HG02759 (cell line): ENCODE measurements around the gene ERVV-1.
"Not testable (repeated sequence)": the region's sequence is repeated elsewhere in the genome, so short reads cannot be mapped to it uniquely, and the experiment has no call there.

Experiments used
- ATAC-seq: cut with Tn5 transposase; IDR thresholded peaks from one replicate; pipeline ENCODE4 v1.9.1; 2021; ENCODE audit warnings: mild to moderate bottlenecking, moderate library complexity; ENCODE audit not compliant: unreplicated experiment

Gene ERVV-1

DNA sequence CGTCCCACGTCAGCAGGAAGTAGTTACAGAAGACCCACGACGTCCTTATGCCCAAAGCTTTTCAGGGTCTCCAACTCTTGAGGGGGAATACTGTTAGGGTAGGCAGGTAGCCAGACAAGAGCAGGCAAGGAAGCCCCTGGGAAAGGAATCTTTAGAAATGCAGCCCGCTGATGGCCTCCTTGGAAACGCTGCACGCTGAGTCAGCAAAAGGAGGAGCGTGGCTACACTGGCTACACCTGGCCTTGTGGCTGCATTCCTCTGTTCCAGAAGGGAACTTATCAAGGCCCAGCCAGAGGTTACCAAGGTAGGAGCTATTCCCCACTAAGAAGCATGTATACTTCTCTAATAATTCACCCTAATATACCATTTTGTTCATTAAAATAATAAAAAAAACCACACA, 2.0 kb downstream of the ERVV-1 start:
- ATAC-seq, result no peak

DNA sequence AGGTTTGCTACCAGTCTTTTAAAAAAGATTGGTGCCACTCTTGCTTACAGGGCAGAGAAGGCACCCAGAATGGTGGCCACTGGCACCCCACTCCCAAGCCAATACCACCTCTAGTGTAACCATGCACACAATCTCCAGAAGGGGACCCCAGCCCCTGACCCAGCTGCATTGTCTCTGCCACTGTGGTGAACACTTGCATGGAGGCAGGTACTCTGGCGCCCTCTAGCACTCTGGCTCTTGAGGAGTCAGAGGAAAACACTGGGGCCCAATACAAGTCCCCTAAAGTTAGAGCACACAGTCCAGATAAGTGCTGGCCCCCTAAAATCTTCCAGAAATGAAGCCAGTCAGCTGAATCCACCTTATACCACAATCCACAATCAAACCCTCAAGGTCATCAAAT, 6.0 kb downstream of the ERVV-1 start:
- ATAC-seq, result no peak

DNA sequence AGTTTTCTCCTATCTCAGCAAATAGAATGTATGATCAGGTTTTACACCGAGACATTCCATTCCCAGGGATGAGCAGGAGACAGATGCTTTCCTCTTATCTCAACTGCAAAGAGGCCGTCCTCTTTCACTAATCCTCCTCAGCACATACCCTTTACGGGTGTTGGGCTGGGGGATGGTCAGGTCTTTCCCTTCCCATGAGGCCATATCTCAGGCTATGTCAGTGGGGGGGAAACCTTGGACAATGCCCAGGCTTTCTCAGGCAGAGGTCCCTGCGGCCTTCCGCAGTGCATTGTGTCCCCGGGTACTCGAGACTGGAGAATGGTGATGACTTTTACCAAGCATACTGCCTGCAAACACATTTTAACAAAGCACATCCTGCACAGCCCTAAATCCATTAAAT, 14.6 kb downstream of the ERVV-1 start:
- ATAC-seq, result not testable (repeated sequence)

DNA sequence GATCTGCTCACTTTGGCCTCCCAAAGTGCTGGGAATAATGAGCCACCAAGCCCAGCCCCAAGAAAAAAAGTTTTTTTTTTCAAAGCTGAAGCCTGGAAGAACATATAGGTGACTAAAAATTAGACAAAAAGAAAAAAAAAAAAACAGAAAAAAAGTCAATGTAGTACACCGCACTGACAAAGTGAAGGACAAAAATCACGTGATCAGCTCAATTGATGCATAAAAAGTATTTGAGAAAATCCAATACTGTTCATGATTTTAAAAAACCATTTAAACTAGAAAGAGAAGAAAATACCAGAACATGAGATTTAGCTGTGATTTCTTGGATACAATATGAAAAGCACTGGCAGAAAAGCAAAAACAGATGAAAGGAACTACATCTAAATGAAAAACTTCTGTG, 20.3 kb downstream of the ERVV-1 start:
- no peak for ATAC-seq

DNA sequence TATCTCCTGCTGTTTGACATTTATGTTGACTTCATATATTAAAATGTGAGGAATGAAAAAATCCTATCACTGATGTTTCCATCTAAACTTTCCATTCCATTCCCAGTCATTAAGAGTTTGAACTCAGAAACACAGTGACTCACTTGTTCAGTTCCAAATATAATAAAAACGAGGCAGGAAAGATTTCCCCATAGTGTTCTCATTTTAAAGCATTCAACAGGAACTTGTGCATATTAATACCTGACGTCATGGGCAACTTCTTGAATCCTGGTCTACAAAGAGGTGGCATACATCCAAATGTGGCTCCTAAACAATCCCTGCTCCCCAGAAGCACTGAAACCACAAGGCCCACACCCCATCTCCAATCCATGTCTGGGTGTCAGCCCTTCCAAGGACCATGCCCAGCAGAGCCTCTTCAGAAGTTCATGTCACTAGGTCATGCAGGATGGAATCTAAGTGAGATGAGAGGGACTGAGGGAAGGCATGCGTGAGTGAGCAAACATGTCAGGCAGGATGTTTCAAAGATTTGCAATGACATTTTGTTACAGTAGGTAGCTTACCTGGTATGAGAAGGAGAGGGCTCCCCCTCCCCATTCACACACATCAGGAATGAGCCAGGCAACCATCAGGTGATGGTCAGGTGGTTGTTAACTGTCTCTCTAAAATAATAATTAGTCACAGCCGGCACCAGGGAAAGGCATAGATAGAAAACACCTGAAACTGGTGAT, 21.4 kb downstream of the ERVV-1 start:
- no peak for ATAC-seq

DNA sequence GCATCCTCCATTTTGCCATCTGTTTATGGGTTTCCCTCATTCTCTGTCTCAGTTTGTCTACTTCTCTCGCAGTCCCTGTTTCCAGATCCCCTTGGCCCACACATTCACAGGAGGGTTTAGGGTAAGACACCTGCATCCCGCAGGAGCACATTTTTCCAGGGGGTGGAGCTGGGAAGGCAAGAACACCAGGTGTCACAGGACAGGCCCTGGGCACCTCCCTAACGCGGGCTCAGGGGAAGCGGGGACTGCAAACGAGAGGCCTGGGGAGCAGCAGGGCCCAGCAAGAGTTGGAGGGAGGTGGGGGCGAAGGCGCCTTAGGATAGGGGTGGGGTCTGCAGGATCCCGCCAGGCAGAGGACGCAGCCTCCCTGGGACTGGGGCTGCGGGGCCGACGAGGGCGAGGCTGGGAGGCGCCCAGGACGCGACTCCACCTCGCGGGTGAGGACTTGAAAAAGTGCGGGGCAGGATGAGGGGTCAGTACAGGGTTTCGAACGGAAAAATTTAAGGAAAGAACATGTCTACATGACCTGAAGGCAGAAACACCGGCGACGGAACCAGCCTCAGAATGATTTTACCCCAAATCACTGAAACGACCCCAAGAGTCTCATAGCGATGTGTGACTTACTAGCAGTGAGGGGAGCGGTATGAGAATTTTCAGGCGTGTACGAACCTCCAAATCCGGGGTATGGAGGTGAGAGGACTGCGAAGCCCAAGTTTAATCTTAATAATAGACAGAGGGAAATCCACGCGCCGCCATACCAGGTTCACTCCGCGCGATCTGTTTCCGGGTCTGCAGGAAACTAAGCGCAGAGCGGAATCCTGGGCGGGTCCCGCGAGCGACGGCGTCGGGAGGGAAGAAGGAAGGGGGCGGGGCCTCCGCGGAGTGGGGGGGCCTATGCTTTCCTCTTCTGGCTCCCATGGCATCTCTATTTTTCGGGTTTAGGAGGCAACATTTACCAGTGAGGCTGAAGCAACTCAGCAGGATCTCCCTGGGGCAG, 23.7 kb downstream of the ERVV-1 start:
- ATAC-seq, result no peak

DNA sequence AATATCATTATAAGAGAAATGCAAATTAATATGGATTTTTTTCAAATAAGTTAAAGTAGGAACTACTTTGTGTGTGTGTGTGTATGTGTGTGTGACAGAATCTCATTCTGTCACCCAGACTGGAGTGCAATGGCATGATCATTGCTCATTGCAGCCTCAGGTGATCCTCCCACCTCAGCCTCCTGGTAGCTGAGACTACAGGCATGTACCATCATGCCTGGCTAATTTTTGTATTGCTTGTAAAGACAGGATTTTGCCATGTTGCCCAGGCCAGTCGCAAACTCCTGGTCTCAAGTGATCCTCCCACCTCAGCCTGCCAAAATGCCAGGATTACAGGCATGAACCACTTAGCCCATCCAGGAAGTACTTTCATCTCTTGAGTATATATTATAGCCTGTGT, 27.6 kb downstream of the ERVV-1 start:
- ATAC-seq, result no peak

DNA sequence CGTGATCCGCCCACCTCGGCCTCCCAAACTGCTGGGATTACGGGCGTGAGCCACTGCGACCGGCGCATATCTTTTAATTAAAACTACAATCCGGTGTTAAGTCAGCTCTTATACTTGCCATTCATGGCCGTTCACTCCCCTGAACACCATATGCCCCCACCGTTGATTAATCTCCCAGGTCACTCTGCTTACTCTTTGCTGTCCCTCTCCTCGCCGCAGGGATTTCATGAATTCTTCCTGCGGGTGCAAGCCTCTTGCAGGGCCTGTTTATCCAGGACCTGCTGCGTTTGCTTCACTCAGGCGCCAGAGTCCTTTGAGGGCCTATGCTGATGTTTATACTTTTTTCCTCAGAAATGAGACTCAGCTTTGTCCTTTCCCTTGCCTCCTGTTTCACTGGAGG, 31.8 kb downstream of the ERVV-1 start:
- ATAC-seq, result no peak

DNA sequence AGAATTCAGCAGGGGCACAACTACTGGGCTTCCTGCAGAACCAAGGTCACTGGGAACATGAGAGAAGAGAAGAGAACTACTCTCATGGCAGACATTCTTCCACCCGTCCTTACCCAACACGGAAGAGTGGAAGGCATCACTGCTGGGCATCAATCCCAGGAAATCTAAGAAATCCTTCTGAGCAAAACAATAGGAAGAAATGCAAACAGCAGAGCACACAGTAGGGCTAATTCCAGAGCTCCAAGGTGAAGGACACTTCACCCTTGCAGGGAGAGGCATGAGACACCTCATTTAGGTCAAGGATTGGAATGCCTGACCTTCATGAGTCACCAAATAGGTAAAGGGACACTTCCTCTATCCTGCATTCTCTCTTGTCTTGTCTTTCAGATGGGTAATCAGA, 33.7 kb downstream of the ERVV-1 start:
- ATAC-seq, result no peak

DNA sequence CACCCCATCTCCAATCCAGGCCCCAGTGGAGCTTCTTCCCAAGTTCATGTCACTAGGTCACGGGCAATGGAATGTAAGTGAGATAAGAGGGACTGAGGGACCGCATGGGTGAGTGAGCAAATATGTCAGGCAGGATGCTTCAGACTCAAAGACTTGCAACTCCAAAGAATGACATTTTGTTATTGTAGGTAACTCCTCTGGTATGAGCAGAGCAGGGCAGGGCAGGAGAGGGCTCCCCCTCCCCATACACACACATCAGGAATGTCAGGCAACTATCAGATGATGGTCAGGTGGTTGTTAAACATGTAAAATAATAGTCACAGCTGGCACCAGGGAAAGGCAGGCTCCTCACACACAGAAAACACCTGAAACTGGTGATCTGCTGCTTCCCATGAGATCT, 41.4 kb downstream of the ERVV-1 start:
- no peak for ATAC-seq

DNA sequence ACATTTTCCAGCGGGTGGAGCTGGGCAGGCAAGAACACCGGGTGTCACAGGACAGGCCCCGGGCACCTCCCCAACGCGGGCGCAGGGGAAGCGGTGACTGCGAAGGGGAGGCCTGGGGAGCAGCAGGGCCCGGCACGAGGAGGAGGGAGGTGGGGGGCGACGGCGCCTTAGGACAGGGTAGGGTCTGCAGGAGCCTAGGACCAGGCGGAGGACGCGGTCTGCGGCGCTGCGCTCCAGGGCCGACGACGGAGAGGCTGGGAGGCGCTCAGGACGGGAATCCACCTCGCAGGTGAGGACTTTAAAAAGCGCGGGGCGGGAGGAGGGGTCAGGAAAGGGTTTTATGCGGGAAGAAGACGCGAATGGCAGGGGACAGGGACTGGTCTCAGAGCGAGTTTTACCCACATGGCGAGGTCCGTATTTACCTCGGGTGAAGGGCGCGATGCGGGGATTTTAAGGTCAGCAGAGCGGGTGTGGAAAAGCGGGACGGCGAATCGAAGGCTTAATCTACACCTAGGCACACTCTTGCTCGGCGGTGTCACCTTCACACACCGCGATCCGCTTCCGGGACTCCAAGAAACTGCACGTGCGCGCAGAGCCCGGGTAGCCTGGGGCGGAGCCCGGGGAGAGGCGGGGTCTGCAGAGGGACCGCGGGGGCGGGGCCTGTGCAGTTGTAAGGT, 44.3 kb downstream of the ERVV-1 start:
- ATAC-seq, result no peak
